Activated CD4-positive, alpha-beta T cell treated with anti-CD3 and anti-CD28 coated beads, Interleukin-2, Interleukin-6, amounts not matched to agents 100 ng/mL and 50 ng/mL, durations not matched to agents 16 hours and 8 hours (primary cell): ENCODE data around the gene FOLR3.
"Not testable (repeated sequence)": the region's sequence is repeated elsewhere in the genome, so short reads cannot be mapped to it uniquely, and the experiment has no call there.

ENCODE experiments used
- DNase-seq: peaks from one replicate; pipeline ENCODE4 v3.0.0-alpha.2; 2020

Gene FOLR3

GRCh38 chr11:72169046-72169555 lies 33.6 kb downstream of the FOLR3 start:
- DNase-seq, result not testable (repeated sequence)

DNA sequence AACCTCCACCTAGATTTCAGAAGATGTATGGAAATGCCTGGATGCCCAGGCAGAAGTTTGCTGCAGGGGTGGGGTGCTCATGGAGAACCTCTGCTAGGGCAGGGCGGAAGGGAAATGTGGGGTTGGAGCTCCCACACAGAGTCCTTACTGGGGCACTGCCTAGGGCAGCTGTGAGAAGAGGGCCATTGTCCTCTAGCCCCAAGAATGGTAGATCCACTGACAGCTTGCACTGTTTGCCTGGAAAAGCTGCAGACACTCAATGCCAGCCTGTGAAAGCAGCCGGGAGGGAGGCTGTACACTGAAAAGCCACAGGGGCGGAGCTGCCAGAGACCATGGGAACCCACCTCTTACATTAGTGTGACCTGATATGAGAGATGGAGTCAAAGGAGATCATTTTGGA lies 34.2 kb downstream of the FOLR3 start:
- not testable (repeated sequence) for DNase-seq

GRCh38 chr11:72172043-72172442 lies 36.5 kb downstream of the FOLR3 start:
- DNase-seq, result not testable (repeated sequence)

GRCh38 chr11:72173291-72173690 lies 37.8 kb downstream of the FOLR3 start:
- no peak for DNase-seq

GRCh38 chr11:72174302-72175070 lies 39.0 kb downstream of the FOLR3 start:
- no peak for DNase-seq

DNA sequence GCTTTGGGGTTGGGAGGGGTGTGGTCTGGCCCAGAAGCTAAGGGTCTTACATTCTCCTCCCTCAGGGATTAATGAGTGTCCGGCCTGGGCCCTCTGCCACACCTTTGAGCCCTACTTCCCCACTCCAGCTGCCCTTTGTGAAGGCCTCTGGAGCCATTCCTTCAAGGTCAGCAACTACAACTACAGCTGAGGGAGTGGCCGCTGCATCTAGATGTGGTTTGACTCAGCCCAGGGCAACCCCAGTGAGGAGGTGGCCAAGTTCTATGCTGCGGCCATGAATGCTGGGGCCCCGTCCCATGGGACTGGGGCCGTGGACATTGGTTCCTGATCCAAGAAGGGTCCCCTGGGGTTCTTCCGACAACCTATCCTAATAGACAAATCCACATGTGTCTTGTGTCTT lies 42.1 kb downstream of the FOLR3 start:
- DNase-seq, result no peak

- DNase-seq, result no peak
Observed at GRCh38 chr11:72179049-72179803, 43.7 kb downstream of the FOLR3 start.

GRCh38 chr11:72179804-72180396 lies 44.4 kb downstream of the FOLR3 start:
- peak; percentile 4 for DNase-seq

DNA sequence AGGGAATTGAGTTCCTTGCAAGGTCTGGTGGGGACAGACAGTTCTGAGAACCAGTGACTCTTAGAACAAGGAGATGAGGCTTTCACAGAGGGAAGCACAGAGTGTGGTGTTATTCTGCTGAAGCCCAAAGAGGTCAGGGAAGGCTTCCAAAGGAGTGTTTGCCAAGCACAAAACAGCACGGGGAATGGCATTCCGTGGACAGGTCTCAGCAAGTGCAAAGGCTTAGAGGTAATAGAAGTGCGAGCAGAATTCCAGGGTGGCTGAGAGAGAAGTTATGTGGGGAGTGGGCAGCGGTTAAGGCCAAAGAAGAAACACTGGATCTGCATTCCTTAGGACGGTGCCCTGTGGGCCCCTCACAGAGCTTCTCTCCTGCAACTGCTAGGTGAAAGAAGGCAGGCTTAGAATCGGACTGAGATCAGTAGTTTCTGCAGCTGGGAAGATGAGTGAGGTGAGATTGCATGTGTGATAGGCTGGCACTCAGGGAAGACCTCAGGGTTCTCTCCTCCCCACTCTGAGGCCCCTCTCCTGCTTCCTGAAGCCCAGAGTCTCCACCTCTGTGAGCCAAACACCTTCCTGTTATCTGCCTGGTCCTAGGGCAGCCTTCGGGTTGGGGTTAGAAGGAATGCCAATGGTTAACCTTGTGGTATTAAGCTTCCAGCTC lies 45.5 kb downstream of the FOLR3 start:
- not testable (repeated sequence) for DNase-seq

DNA sequence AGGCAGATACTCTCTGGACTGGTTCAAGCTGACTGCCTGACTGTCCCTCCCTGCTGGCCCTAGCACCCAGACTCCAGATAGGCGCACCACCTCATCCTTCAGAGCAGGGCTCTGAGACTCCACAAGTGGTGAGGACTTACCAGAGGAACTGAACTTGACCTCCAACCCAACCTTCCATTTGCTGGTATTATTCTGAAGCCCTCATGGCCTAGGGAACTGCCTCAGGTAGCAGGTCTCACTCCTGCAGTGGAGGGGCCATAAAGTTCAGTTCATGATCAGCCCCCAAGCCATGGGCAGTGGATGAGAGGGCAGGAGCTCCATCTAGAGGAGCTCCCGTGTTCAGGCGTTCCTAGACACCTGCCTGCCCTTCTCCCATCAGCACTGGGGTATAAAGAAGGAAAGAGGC lies 46.0 kb downstream of the FOLR3 start:
- DNase-seq, result peak; percentile 11

DNA sequence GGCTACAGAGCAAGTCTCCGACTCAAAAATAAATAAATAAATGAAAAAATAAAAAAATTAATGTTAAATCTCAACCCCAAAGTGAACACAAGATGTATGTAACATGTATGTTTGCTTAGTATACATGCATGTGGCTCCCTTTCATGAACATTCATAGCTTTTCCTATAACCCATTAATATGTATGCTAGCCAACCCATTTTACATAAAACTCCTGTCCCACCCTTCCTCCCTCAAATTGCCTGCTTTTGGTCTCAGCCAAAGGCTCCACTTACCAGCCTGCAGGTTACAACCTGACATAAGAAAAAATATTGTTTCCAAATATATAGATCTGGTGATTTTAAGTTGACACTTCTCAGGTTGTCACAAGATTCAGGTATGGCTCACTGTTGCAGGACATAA lies 52.7 kb downstream of the FOLR3 start:
- DNase-seq, result no peak
